Breast epithelium (tissue), 4 donors: ENCODE measurements around the gene RELB. TPM values are rescaled to one million over a fixed set of nuclear protein-coding genes. Genes with fewer than 3 reads are reported as not detected.

Experiments
- DNase-seq, 2 donors: peaks; one replicate each; pipeline ENCODE4 v3.0.0-alpha.2; 2019; ENCODE audit warnings: low spot score in 2 of 2
- H3K27ac ChIP-seq, 2 donors: fragments of 200-600 bp; sonication (generic) in 1 of 2; one replicate each; pipeline ENCODE4 v1.5.1; 2016 to 2019; ENCODE audit warnings: mild to moderate bottlenecking in 1 of 2
- H3K27me3 ChIP-seq, 2 donors: fragments of 200-600 bp; sonication (generic) in 1 of 2; one replicate each; pipeline versions ENCODE4 v1.5.1 to v1.6.0; 2017 to 2019; ENCODE audit warnings: control low read depth in 1 of 2, mild to moderate bottlenecking in 1 of 2
- H3K36me3 ChIP-seq: fragments of 200-600 bp; one replicate; pipeline ENCODE4 v1.5.1; 2019
- H3K4me1 ChIP-seq, 2 donors: fragments of 200-600 bp; sonication (generic); one replicate each; pipeline ENCODE4 v1.5.1; 2016 to 2019; ENCODE audit warnings: control low read depth in 1 of 2
- H3K4me3 ChIP-seq, 3 donors: fragments of 200-600 bp; sonication (generic); 1 replicate in 2 of 3; 2 replicates in 1 of 3; pipeline ENCODE4 v1.5.1; 2016 to 2019; ENCODE audit warnings: mild to moderate bottlenecking in 3 of 3, moderate library complexity in 2 of 3
- H3K9me3 ChIP-seq, 2 donors: fragments of 200-600 bp; sonication (generic) in 1 of 2; one replicate each; pipeline ENCODE4 v1.5.1; 2016 to 2019; ENCODE audit warnings: control low read depth in 1 of 2
- POLR2A ChIP-seq: fragments of 450-650 bp; IDR thresholded peaks from one replicate; pipeline ENCODE4 v1.6.1; 2016; ENCODE audit warnings: antibody characterized with exemption, mild to moderate bottlenecking, moderate library complexity
- POLR2AphosphoS5 ChIP-seq, 3 donors: sonication (generic); formaldehyde crosslinking; IDR thresholded peaks; one replicate each; pipeline ENCODE4 v1.6.1; 2017; ENCODE audit warnings: antibody characterized with exemption in 3 of 3
- intact Hi-C: fragments of 100-400 bp; cut with DNase I; formaldehyde crosslinking; loops from one replicate; pipeline ENCODE4 v1.15.1; 2023; ENCODE audit warnings: low total_unique reads
- total RNA-seq, 3 donors: library from RNA; depleted of rRNA; stranded (reverse); fragments of >200 nt; gene quantifications; one replicate each; pipeline ENCODE4 v1.1.0, GENCODE V29; 2016
- TF ChIP-seq, protein P1 (sequence below), 3 donors: fragments of 450-650 bp; IDR thresholded peaks; one replicate each; pipeline ENCODE4 v1.5.1; 2016 to 2017; ENCODE audit warnings: antibody characterized with exemption in 3 of 3, mild to moderate bottlenecking in 3 of 3, moderate library complexity in 3 of 3

Gene RELB, protein sequence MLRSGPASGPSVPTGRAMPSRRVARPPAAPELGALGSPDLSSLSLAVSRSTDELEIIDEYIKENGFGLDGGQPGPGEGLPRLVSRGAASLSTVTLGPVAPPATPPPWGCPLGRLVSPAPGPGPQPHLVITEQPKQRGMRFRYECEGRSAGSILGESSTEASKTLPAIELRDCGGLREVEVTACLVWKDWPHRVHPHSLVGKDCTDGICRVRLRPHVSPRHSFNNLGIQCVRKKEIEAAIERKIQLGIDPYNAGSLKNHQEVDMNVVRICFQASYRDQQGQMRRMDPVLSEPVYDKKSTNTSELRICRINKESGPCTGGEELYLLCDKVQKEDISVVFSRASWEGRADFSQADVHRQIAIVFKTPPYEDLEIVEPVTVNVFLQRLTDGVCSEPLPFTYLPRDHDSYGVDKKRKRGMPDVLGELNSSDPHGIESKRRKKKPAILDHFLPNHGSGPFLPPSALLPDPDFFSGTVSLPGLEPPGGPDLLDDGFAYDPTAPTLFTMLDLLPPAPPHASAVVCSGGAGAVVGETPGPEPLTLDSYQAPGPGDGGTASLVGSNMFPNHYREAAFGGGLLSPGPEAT
- total RNA-seq, result 10 to 100 TPM in 1 of 3 donors, 1 to 10 TPM in 2; 5.8 to 12.5 (median 8.2) TPM

DNA sequence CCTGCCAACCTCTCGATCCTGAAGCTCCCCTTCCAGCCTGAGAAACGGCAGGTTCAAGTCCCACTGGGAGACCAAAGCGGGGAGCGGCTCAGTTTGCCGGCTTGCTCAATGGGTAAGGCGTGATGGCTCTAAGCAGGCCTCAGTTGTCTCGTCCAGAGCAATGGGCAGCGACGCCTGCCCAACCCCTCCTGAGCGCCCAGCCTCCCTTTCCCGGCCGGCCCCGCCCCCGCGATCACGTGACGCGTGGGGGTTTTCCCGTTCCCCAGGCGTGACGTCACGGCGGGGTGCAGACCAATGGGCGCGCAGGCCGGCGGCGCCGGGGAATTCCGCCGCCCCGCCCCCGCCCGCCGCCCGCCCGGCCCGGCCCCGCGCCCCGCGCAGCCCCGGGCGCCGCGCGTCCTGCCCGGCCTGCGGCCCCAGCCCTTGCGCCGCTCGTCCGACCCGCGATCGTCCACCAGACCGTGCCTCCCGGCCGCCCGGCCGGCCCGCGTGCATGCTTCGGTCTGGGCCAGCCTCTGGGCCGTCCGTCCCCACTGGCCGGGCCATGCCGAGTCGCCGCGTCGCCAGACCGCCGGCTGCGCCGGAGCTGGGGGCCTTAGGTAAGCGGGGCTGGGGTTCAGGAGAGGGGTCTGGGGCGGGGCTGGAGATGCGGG is at the start of gene RELB:
RELB (plus strand) TSS at position 378 of the 653 bp plus-strand sequence; CDS start at position 494, 116 bp downstream.
- intact Hi-C loops, result no loop called here
- no peak for TF ChIP-seq POLR2A
- peak in 2 of 3 donors; percentile 36 to 71 for TF ChIP-seq POLR2AphosphoS5 (IDR thresholded peaks at IDR 0.05)

DNA sequence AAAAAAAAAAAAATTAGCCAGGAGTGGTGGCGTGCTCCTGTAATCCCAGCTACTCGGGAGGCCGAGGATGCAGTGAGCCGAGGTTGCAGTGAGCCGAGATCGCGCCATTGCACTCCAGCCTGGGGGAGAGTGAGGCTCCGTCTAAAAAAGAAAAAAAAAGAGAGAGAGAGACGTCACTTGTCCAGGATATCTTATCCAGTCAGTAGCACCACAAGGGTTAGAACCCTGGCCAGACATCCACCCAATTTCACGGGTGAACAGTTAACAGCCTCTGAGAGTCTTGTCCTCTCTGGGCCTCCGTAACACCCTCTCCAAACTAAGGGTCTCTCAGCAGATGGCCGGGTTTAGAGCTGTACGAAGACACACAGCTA is 47.0 kb upstream of the RELB start:
- Histone ChIP-seq H3K27me3 (no peaks in the 10 kb centered on the region), H3K4me3 (peak overlapping the region; percentile 96 to 100 (median 97)), H3K36me3 (no peaks in the 10 kb centered on the region), H3K9me3 (no peaks in the 10 kb centered on the region), H3K4me1 (peaks cover 11 to 40% of the 10 kb centered on the region in 2 donors), H3K27ac (peak overlapping the region; percentile 90 to 91)
- DNase-seq, result no peak
- intact Hi-C loops, result no loop called here
- TF ChIP-seq POLR2AphosphoS5 (IDR thresholded peaks at IDR 0.05) (no peak), POLR2A (no peak)
- TF ChIP-seq, protein P1, sequence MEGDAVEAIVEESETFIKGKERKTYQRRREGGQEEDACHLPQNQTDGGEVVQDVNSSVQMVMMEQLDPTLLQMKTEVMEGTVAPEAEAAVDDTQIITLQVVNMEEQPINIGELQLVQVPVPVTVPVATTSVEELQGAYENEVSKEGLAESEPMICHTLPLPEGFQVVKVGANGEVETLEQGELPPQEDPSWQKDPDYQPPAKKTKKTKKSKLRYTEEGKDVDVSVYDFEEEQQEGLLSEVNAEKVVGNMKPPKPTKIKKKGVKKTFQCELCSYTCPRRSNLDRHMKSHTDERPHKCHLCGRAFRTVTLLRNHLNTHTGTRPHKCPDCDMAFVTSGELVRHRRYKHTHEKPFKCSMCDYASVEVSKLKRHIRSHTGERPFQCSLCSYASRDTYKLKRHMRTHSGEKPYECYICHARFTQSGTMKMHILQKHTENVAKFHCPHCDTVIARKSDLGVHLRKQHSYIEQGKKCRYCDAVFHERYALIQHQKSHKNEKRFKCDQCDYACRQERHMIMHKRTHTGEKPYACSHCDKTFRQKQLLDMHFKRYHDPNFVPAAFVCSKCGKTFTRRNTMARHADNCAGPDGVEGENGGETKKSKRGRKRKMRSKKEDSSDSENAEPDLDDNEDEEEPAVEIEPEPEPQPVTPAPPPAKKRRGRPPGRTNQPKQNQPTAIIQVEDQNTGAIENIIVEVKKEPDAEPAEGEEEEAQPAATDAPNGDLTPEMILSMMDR (IDR thresholded peaks at IDR 0.05), result no peak

More for the DNA sequence above, at the start of gene RELB:
- peak within 1 kb of the TSS; percentile 77 to 89 (median 82) for H3K4me3 ChIP-seq
- H3K4me1 ChIP-seq, result no peaks in the 10 kb centered on the region
- no peaks in the 10 kb centered on the region for H3K27me3 ChIP-seq
- peak; percentile 94 to 95 for DNase-seq
- no peaks in the 10 kb centered on the region for H3K9me3 ChIP-seq
- peak within 1 kb of the TSS; percentile 98 for H3K27ac ChIP-seq
- H3K36me3 ChIP-seq, result no peaks in the 10 kb centered on the region

DNA sequence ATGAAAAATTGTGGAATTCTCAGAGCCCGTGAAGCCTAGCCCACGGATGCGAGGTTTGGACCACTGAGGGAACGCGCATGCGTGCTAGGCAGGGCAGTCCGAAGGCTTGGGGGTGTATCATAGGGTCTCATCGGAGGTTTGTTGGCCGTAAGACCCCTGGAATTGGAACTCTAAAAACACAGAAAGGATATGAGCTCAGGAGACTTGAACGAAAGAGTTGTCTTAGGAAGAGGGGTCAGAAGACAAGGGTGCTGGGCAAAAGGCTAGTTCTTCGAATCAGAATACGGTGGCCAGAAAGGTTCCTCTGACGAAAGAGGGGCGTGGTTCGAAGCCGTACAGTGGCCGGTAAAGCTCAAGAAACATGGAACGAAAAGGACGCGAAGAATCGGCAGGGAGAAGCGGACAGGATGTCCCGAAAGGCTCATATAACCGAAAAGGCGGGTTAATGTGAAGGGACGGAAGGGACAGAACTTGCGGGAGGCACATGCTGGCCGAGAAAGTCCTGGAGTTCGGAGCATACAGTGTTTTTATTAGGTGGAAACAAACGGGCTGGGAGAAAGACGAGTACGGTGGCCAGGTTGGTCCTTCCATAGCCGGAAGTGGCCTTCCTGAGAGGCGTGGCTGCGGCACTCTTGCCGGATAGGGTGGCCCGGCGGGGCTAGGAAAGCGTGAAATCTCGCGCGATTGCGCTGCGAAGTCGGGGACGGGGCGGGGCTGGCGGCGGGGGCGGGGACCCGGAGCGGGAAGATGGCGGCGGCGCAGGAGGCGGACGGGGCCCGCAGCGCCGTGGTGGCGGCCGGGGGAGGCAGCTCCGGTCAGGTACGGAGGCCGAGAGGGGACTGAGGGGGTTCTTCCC is 46.4 kb upstream of the RELB start, which contains the start of gene CLPTM1:
CLPTM1 (plus strand) TSS at position 732 of the 856 bp plus-strand sequence; CDS start at position 748, 16 bp downstream.
- Histone ChIP-seq H3K4me3 (peak within 1 kb of the TSS; percentile 96 to 100 (median 97)), H3K4me1 (peaks cover 11 to 40% of the 10 kb centered on the region in 2 donors)
- peak; percentile 96 to 98 for DNase-seq

DNA sequence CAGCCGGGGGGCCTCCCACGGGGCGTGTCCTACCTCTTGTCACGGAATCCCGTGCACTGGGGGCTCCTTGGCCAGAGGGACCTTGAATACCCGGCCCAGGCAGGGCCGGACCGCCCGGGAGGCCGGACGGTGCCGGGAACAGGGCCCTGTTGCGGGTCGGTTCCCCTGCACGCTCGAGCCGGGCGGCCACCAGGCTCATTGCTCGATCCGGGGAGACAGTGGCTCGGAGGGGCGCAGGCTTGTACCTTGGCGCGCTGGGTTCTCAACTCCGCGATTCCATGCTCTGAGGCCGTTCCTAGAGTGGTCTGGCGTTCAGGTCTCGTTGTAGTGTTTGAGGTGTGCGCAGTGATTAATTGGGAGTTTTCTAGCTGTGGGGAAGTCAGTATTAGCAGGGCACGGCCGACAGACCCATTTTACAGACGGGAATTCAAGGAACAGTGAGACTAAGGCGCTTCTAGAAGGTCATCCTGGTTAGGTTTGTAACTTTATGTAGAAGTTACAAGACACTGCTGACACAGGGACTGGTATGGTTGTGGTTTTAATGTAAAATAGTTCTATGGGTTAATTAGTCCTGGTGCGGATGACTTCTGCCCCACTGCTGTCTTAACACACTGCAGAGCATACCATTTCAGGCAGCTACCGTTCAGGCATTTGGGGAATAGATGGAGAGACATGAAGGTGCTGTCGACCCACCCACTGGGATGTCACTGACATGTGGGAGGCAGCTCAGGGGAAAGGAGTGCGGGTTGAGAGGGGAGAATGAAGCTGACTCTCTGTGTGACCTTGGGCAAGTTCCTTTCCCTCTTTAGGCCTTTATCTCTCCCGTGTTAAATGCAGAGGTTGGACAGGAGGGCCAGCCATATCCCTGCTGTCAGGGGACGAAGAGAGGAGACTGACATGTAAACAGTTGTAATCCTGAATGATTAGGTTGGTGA is 45.5 kb upstream of the RELB start:
- Histone ChIP-seq H3K9me3 (no peaks in the 10 kb centered on the region), H3K27me3 (no peaks in the 10 kb centered on the region), H3K4me3 (peak overlapping the region; percentile 96 to 100 (median 97)), H3K27ac (peak overlapping the region; percentile 90 to 91), H3K4me1 (peaks cover 11 to 40% of the 10 kb centered on the region in 2 donors), H3K36me3 (no peaks in the 10 kb centered on the region)
- intact Hi-C loops, result no loop called here
- TF ChIP-seq POLR2AphosphoS5 (IDR thresholded peaks at IDR 0.05), result no peak
- TF ChIP-seq, protein P1 (IDR thresholded peaks at IDR 0.05), result no peak
- no peak for TF ChIP-seq POLR2A
- DNase-seq, result no peak

More for the DNA sequence above, 46.4 kb upstream of the RELB start, which contains the start of gene CLPTM1:
- H3K36me3 ChIP-seq, result no peaks in the 10 kb centered on the region
- H3K27me3 ChIP-seq, result no peaks in the 10 kb centered on the region
- peak; percentile 88 for TF ChIP-seq POLR2A
- TF ChIP-seq, protein P1 (IDR thresholded peaks at IDR 0.05), result peak in 2 of 3 donors; percentile 34 to 57
- TF ChIP-seq POLR2AphosphoS5 (IDR thresholded peaks at IDR 0.05), result peak; percentile 96 to 99 (median 97)
- intact Hi-C loops, result no loop called here
- H3K27ac ChIP-seq, result peak within 1 kb of the TSS; percentile 90 to 91
- H3K9me3 ChIP-seq, result no peaks in the 10 kb centered on the region
